Keratinocyte (primary cell): ENCODE data around the gene GARNL3. TPM values are rescaled to one million over a fixed set of nuclear protein-coding genes. Genes with fewer than 3 reads are reported as not detected.

Experiments used
- DNase-seq: peaks from one replicate; pipeline ENCODE4 v3.0.0-alpha.2; 2011; ENCODE audit warnings: low read depth, missing footprints, low spot score
- FAIRE-seq: peaks from 2 replicates; lab custom pipeline; 2011; peaks lifted over from hg19 to GRCh38; lab: Jason Lieb, UNC
- H2AFZ ChIP-seq: 2 replicates; pipeline ENCODE4 v1.6.0; 2012; ENCODE audit warnings: low read length, control low read depth, inconsistent platforms; ENCODE audit not compliant: control insufficient read depth
- H3K27ac ChIP-seq: 2 replicates; pipeline ENCODE4 v1.5.1; 2011; ENCODE audit warnings: low read length; ENCODE audit not compliant: control insufficient read depth, insufficient read depth
- H3K27me3 ChIP-seq: 3 replicates; pipeline ENCODE4 v1.6.0; 2011; ENCODE audit warnings: low read length; ENCODE audit not compliant: control insufficient read depth, insufficient read depth; ENCODE audit errors: extremely low read depth
- H3K36me3 ChIP-seq, 2 experiments: 2 replicates in 1 of 2; 3 replicates in 1 of 2; pipeline ENCODE4 v1.5.1; 2011; ENCODE audit warnings: low read length in 2 of 2, mild to moderate bottlenecking in 1 of 2; ENCODE audit not compliant: control insufficient read depth in 2 of 2, insufficient read depth in 2 of 2; ENCODE audit errors: extremely low read depth in 1 of 2
- H3K4me1 ChIP-seq: 3 replicates; pipeline ENCODE4 v1.5.1; 2011; ENCODE audit warnings: low read length; ENCODE audit not compliant: control insufficient read depth, insufficient read depth; ENCODE audit errors: extremely low read depth
- H3K4me2 ChIP-seq: 3 replicates; pipeline ENCODE4 v1.6.0; 2011; ENCODE audit warnings: low read depth, low read length; ENCODE audit not compliant: control insufficient read depth, insufficient read depth; ENCODE audit errors: extremely low read depth
- H3K4me3 ChIP-seq, 3 experiments: fragments of 200-600 bp in 1 of 3; sonication (generic) in 1 of 3; 2 replicates in 2 of 3; 3 replicates in 1 of 3; pipeline ENCODE4 v1.5.1; 2011 to 2016; ENCODE audit warnings: low read length in 3 of 3, mild to moderate bottlenecking in 3 of 3, control low read depth in 2 of 3, inconsistent platforms in 1 of 3, low read depth in 1 of 3, mixed read lengths in 1 of 3, mixed run types in 1 of 3, moderate library complexity in 1 of 3; ENCODE audit not compliant: control insufficient read depth in 2 of 3, insufficient read depth in 2 of 3; ENCODE audit errors: extremely low read depth in 1 of 3
- H3K79me2 ChIP-seq: 2 replicates; pipeline ENCODE4 v1.6.0; 2012; ENCODE audit warnings: low read length; ENCODE audit not compliant: control insufficient read depth, insufficient read depth
- H3K9ac ChIP-seq: 3 replicates; pipeline ENCODE4 v1.6.0; 2011; ENCODE audit warnings: low read length; ENCODE audit not compliant: control insufficient read depth, insufficient read depth; ENCODE audit errors: extremely low read depth
- H3K9me1 ChIP-seq: 3 replicates; pipeline ENCODE4 v1.6.0; 2011; ENCODE audit warnings: low read length; ENCODE audit not compliant: control insufficient read depth, insufficient read depth; ENCODE audit errors: extremely low read depth
- H3K9me3 ChIP-seq: 2 replicates; pipeline ENCODE4 v1.5.1; 2012; ENCODE audit warnings: low read depth, low read length; ENCODE audit not compliant: control insufficient read depth
- H4K20me1 ChIP-seq: 3 replicates; pipeline ENCODE4 v1.6.0; 2011; ENCODE audit warnings: low read length; ENCODE audit not compliant: control insufficient read depth, insufficient read depth; ENCODE audit errors: extremely low read depth
- CTCF ChIP-seq, 3 experiments: IDR thresholded peaks in 1 of 3; conservative IDR thresholded peaks in 1 of 3; optimal IDR thresholded peaks in 1 of 3; 2 replicates in 2 of 3; 3 replicates in 1 of 3; pipeline versions ENCODE3 to v1.5.1; 2011; ENCODE audit warnings: low read length in 3 of 3, mild to moderate bottlenecking in 3 of 3, moderate library complexity in 2 of 3, control low read depth in 1 of 3, inconsistent platforms in 1 of 3; ENCODE audit not compliant: insufficient read depth in 2 of 3; ENCODE audit errors: extremely low read depth in 1 of 3
- EZH2 ChIP-seq: IDR thresholded peaks from one replicate; pipeline ENCODE4 v1.6.1; 2012; ENCODE audit warnings: inconsistent platforms, mild to moderate bottlenecking, low read length, moderate library complexity
- dilution Hi-C: fragments of 300-500 bp; cut with MboI; formaldehyde crosslinking; loops from one replicate; pipeline ENCODE4 v1.7.0; 2020; ENCODE audit warnings: low sequenced_read_pairs; ENCODE audit not compliant: extremely low pct_ligation_motif_present
- polyA plus RNA-seq, 5 experiments: library from polyadenylated mRNA; depleted of rRNA in 3 of 5; stranded (reverse) in 3 of 5; stranded (forward) in 1 of 5; unstranded in 1 of 5; fragments of >200 nt; gene quantifications; 1 replicate in 1 of 5; 2 replicates in 3 of 5; 3 replicates in 1 of 5; pipeline versions ENCODE4 v1.2.1 to v1.2.3, GENCODE V29; 2011 to 2012; ENCODE audit warnings: missing spikeins in 2 of 5, low read depth in 1 of 5, low replicate concordance in 1 of 5

GARNL3 gene
- polyA plus RNA-seq, 1 donor (not counting 4 experiments of a cell fraction or from before 2014, with no cell fraction given), result 2.4 TPM

- Histone ChIP-seq H3K27me3 (no peaks in the 10 kb centered on the region), H3K9me1 (no peaks in the 10 kb centered on the region), H3K4me3 (no peak overlapping the region), H3K36me3 (peaks cover 0 to 1% of the 10 kb centered on the region in 2 experiments), H3K79me2 (no peaks in the 10 kb centered on the region), H3K4me1 (no peaks in the 10 kb centered on the region), H4K20me1 (no peaks in the 10 kb centered on the region), H3K9me3 (no peaks in the 10 kb centered on the region), H3K4me2 (no peak overlapping the region), H2AFZ (no peak overlapping the region), H3K27ac (no peak overlapping the region), H3K9ac (no peak overlapping the region)
- no peak for TF ChIP-seq EZH2
- no peak for TF ChIP-seq CTCF (optimal IDR thresholded peaks at IDR 0.05 in 1 of 3, IDR thresholded peaks at IDR 0.05 in 1 of 3, conservative IDR thresholded peaks at IDR 0.05 in 1 of 3; ENCODE audit: extremely low read depth in 1 of 3, insufficient read depth in 2 of 3, low read length in 3 of 3)
- dilution Hi-C loops, result no loop called here
- FAIRE-seq (no peak), DNase-seq (no peak)
Measured at GRCh38 chr9:127308652-127309434, 44.3 kb downstream of the GARNL3 start.

GRCh38 chr9:127309715-127310114 is 45.1 kb downstream of the GARNL3 start:
- Histone ChIP-seq H3K4me1 (no peaks in the 10 kb centered on the region), H3K9me1 (no peaks in the 10 kb centered on the region), H3K27ac (no peak overlapping the region), H3K79me2 (no peaks in the 10 kb centered on the region), H3K36me3 (peaks cover 0 to 1% of the 10 kb centered on the region in 2 experiments), H3K9ac (no peak overlapping the region), H3K9me3 (no peaks in the 10 kb centered on the region), H4K20me1 (no peaks in the 10 kb centered on the region), H2AFZ (no peak overlapping the region), H3K4me2 (no peak overlapping the region), H3K4me3 (no peak overlapping the region), H3K27me3 (no peaks in the 10 kb centered on the region)
- dilution Hi-C loops, result no loop called here
- TF ChIP-seq CTCF (optimal IDR thresholded peaks at IDR 0.05 in 1 of 3, IDR thresholded peaks at IDR 0.05 in 1 of 3, conservative IDR thresholded peaks at IDR 0.05 in 1 of 3; ENCODE audit: extremely low read depth in 1 of 3, insufficient read depth in 2 of 3, low read length in 3 of 3) (no peak), EZH2 (no peak)
- DNase-seq, result no peak
- no peak for FAIRE-seq
